ENCODE results near the gene FXYD7. TPM values are rescaled to one million over a fixed set of nuclear protein-coding genes. Genes with fewer than 3 reads are reported as not detected.

FXYD7 gene
- total RNA-seq, 1 experiment from 2014 or later: not detected

DNA sequence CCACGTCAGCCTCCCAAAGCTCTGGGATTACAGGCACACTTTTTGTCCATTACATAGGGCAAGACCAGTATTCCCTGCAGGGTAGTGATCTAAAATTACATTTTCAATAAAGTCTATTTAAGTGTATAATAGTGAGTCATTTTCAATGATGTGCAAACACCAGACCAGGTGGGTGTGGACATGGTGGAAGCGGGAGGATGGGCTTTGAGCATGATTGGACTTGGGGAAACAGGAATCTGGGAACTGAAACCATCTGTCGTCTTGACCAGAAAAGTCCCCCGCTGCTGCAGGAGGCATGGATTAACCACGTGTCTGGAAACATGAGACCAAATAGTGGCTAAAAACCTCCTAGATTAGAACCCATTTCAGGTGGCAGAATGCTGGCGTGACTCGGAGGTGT is 22.6 kb upstream of the FXYD7 start:
- DNase-seq (peak; percentile 88), ATAC-seq (peak; percentile 74)
- Histone ChIP-seq H3K79me2 (ENCODE audit: low read length) (peaks cover 23% of the 10 kb centered on the region), H3K27me3 (ENCODE audit: low read length) (no peaks in the 10 kb centered on the region), H3K4me2 (ENCODE audit: low read length) (peak overlapping the region; percentile 83), H4K20me1 (ENCODE audit: low read length) (no peaks in the 10 kb centered on the region), H2AFZ (ENCODE audit: low read length) (peak overlapping the region; percentile 69; the same call in 1 of the 2 replicates), H3K27ac (ENCODE audit: low read length) (peak overlapping the region; percentile 99), H3K9me3 (ENCODE audit: low read length) (no peaks in the 10 kb centered on the region), H3K36me3 (ENCODE audit: low read depth, low read length) (peaks cover 3% of the 10 kb centered on the region; the same call in 1 of the 2 replicates), H3F3A (ENCODE audit: low read length, unreplicated experiment) (no peaks in the 10 kb centered on the region), H3K9ac (ENCODE audit: low read length) (peak overlapping the region; percentile 89), H3K4me1 (ENCODE audit: insufficient read depth, low read length) (peaks cover 75% of the 10 kb centered on the region), H3K9me2 (replicated peaks; ENCODE audit: low read length) (no peaks in the 10 kb centered on the region), H3K4me3 (ENCODE audit: low read length) (peak overlapping the region; percentile 53)
- ChIA-PET CTCF (no interaction called here), POLR2A (ENCODE audit: unreplicated experiment) (no interaction called here)
- no TSS peak for BruUV-seq (replicated peaks)
- intact Hi-C loops (cut with micrococcal nuclease): no loop called here
- TF ChIP-seq CTCF (conservative IDR thresholded peaks at IDR 0.05; ENCODE audit: low read depth, low read length): no peak
- TF ChIP-seq EZH2phosphoT487 (IDR thresholded peaks at IDR 0.05; ENCODE audit: borderline replicate concordance, low read length): no peak
- TF ChIP-seq EZH2 (IDR thresholded peaks at IDR 0.05; ENCODE audit: low read length, unreplicated experiment): no peak

DNA sequence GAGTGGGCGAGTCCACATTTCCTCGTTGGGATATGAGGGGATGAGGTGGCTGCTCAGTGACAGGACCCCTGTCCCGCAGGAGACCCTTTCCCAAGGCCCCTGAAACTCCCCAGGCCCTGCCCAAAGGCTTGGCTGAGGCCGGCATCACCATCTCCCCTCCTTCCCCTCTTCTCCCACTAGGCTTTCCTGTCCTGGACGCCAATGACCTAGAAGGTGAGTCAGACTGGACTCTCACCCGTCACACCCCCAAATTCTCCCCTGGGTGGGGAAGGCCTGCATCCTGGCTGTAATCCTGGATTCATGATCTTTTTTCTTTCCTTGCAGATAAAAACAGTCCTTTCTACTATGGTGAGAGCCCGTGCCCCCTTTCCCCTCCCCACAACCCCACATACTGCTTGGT is 22.2 kb upstream of the FXYD7 start:
- peak; percentile 58 for ATAC-seq
- DNase-seq: peak; percentile 59
- BruUV-seq (replicated peaks): no TSS peak
- ChIA-PET POLR2A (ENCODE audit: unreplicated experiment) (no interaction called here), CTCF (no interaction called here)
- Histone ChIP-seq H3K9me2 (replicated peaks; ENCODE audit: low read length) (no peaks in the 10 kb centered on the region), H3K4me1 (ENCODE audit: insufficient read depth, low read length) (peaks cover 71% of the 10 kb centered on the region), H3K9ac (ENCODE audit: low read length) (peak overlapping the region; percentile 89), H2AFZ (ENCODE audit: low read length) (peak overlapping the region; percentile 69; the same call in 1 of the 2 replicates), H3K36me3 (ENCODE audit: low read depth, low read length) (peaks cover 3% of the 10 kb centered on the region; the same call in 1 of the 2 replicates), H3K27me3 (ENCODE audit: low read length) (no peaks in the 10 kb centered on the region), H3F3A (ENCODE audit: low read length, unreplicated experiment) (no peaks in the 10 kb centered on the region), H3K4me3 (ENCODE audit: low read length) (peak overlapping the region; percentile 53), H3K4me2 (ENCODE audit: low read length) (peak overlapping the region; percentile 83), H3K79me2 (ENCODE audit: low read length) (peaks cover 23% of the 10 kb centered on the region), H3K9me3 (ENCODE audit: low read length) (no peaks in the 10 kb centered on the region), H4K20me1 (ENCODE audit: low read length) (no peaks in the 10 kb centered on the region), H3K27ac (ENCODE audit: low read length) (peak overlapping the region; percentile 99)
- intact Hi-C loops (cut with micrococcal nuclease): no loop called here
- TF ChIP-seq EZH2phosphoT487 (IDR thresholded peaks at IDR 0.05; ENCODE audit: borderline replicate concordance, low read length): no peak
- TF ChIP-seq CTCF (conservative IDR thresholded peaks at IDR 0.05; ENCODE audit: low read depth, low read length): no peak
- TF ChIP-seq EZH2 (IDR thresholded peaks at IDR 0.05; ENCODE audit: low read length, unreplicated experiment): no peak

DNA sequence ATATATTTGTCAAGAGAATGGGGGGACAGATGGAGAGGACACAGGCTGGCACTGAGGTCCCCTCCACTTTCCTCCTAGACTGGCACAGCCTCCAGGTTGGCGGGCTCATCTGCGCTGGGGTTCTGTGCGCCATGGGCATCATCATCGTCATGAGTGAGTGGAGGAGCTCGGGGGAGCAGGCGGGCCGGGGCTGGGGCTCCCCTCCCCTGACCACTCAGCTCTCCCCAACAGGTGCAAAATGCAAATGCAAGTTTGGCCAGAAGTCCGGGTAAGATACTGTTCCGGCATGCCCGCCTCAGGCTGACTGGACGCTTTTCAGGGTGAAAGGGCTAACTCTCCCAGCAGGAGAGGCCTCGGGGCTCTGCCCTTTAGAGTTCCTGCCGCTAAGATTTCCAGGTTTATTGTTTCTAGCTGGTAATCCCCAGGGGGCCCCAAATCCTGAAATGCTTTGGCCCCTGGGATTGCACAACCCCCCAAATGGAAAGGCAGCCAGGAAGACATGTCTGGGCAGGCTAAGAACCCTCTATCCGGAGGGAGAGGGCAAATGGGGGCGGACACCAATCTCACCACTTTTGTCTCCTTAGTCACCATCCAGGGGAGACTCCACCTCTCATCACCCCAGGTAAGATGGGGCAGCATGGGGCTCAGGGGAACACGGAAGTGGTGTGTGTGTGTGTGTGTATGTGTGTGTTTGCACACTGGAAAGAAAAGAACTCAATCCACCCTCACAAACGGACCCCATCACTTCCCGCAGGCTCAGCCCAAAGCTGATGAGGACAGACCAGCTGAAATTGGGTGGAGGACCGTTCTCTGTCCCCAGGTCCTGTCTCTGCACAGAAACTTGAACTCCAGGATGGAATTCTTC is 20.1 kb upstream of the FXYD7 start:
- BruUV-seq (replicated peaks): no TSS peak
- Histone ChIP-seq H4K20me1 (ENCODE audit: low read length) (no peaks in the 10 kb centered on the region), H3K9me2 (replicated peaks; ENCODE audit: low read length) (no peaks in the 10 kb centered on the region), H3K9ac (ENCODE audit: low read length) (peak overlapping the region; percentile 72), H3K4me2 (ENCODE audit: low read length) (no peak overlapping the region), H3K79me2 (ENCODE audit: low read length) (0 out of 2 replicates have a peak, but pooled peaks cover 6% of the 10 kb centered on the region), H3K9me3 (ENCODE audit: low read length) (no peaks in the 10 kb centered on the region), H3K27me3 (ENCODE audit: low read length) (no peaks in the 10 kb centered on the region), H3K4me1 (ENCODE audit: insufficient read depth, low read length) (peaks cover 58% of the 10 kb centered on the region), H3F3A (ENCODE audit: low read length, unreplicated experiment) (no peaks in the 10 kb centered on the region), H3K4me3 (ENCODE audit: low read length) (no peak overlapping the region), H2AFZ (ENCODE audit: low read length) (no peak overlapping the region), H3K27ac (ENCODE audit: low read length) (peak overlapping the region; percentile 78), H3K36me3 (ENCODE audit: low read depth, low read length) (peaks cover 3% of the 10 kb centered on the region; the same call in 1 of the 2 replicates)
- intact Hi-C loops (cut with micrococcal nuclease): no loop called here
- no peak for TF ChIP-seq CTCF (conservative IDR thresholded peaks at IDR 0.05; ENCODE audit: low read depth, low read length)
- no peak for TF ChIP-seq EZH2 (IDR thresholded peaks at IDR 0.05; ENCODE audit: low read length, unreplicated experiment)
- TF ChIP-seq EZH2phosphoT487 (IDR thresholded peaks at IDR 0.05; ENCODE audit: borderline replicate concordance, low read length): no peak
- ATAC-seq (no peak), DNase-seq (no peak)
- POLR2A ChIA-PET (ENCODE audit: unreplicated experiment): no interaction called here
- CTCF ChIA-PET: no interaction called here
